ENCODE data around the gene ADM. TPM values are rescaled to one million over a fixed set of nuclear protein-coding genes. Genes with fewer than 3 reads are reported as not detected.
A peak's percentile ranks its signal among the peaks of the same experiment; 100 is the strongest.

The ADM gene
- total RNA-seq, 1 experiment from 2014 or later: 135 TPM

GRCh38 chr11:10318527-10318802, 13.6 kb downstream of the ADM start:
- no peak overlapping the region for H3K4me3 ChIP-seq
- H3K27me3 ChIP-seq: no peaks in the 10 kb centered on the region
- H3K36me3 ChIP-seq: no peaks in the 10 kb centered on the region
- DNase-seq: peak; percentile 48
- no peaks in the 10 kb centered on the region for H3K9me3 ChIP-seq

GRCh38 chr11:10319702-10320558, 15.1 kb downstream of the ADM start:
- no peaks in the 10 kb centered on the region for H3K9me3 ChIP-seq
- no peak for DNase-seq

GRCh38 chr11:10320736-10321465, 16.0 kb downstream of the ADM start:
- Histone ChIP-seq H3K4me3 (no peak overlapping the region), H3K27me3 (no peaks in the 10 kb centered on the region), H3K36me3 (no peaks in the 10 kb centered on the region), H3K9me3 (no peaks in the 10 kb centered on the region)
- DNase-seq: no peak

More at GRCh38 chr11:10319702-10320558, 15.1 kb downstream of the ADM start:
- Histone ChIP-seq H3K36me3 (no peaks in the 10 kb centered on the region), H3K4me3 (no peak overlapping the region), H3K27me3 (no peaks in the 10 kb centered on the region)

GRCh38 chr11:10322401-10322800, 17.5 kb downstream of the ADM start:
- Histone ChIP-seq H3K27me3 (no peaks in the 10 kb centered on the region), H3K4me3 (no peak overlapping the region), H3K9me3 (peaks cover under 1% of the 10 kb centered on the region; the same call in 1 of the 2 replicates), H3K36me3 (no peaks in the 10 kb centered on the region)
- DNase-seq: peak; percentile 67

GRCh38 chr11:10322830-10323792, 18.2 kb downstream of the ADM start:
- DNase-seq: peak; percentile 77
- H3K4me3 ChIP-seq: no peak overlapping the region
- peaks cover 2% of the 10 kb centered on the region; the same call in 1 of the 2 replicates for H3K9me3 ChIP-seq
- H3K36me3 ChIP-seq: no peaks in the 10 kb centered on the region
- H3K27me3 ChIP-seq: no peaks in the 10 kb centered on the region

GRCh38 chr11:10323793-10324170, 18.9 kb downstream of the ADM start:
- H3K36me3 ChIP-seq: no peaks in the 10 kb centered on the region
- no peaks in the 10 kb centered on the region for H3K27me3 ChIP-seq
- peaks cover 2% of the 10 kb centered on the region; the same call in 1 of the 2 replicates for H3K9me3 ChIP-seq
- DNase-seq: no peak
- no peak overlapping the region for H3K4me3 ChIP-seq

- no peak overlapping the region for H3K4me3 ChIP-seq
- DNase-seq: no peak
- peaks cover 2% of the 10 kb centered on the region; the same call in 1 of the 2 replicates for H3K9me3 ChIP-seq
- H3K27me3 ChIP-seq: no peaks in the 10 kb centered on the region
- H3K36me3 ChIP-seq: no peaks in the 10 kb centered on the region
Measured at GRCh38 chr11:10324474-10324873, 19.6 kb downstream of the ADM start.

- DNase-seq: peak; percentile 60
- Histone ChIP-seq H3K27me3 (no peaks in the 10 kb centered on the region), H3K36me3 (no peaks in the 10 kb centered on the region), H3K4me3 (no peak overlapping the region), H3K9me3 (peaks cover 2% of the 10 kb centered on the region; the same call in 1 of the 2 replicates)
Measured at GRCh38 chr11:10325277-10326011, 20.6 kb downstream of the ADM start.

- no peaks in the 10 kb centered on the region for H3K27me3 ChIP-seq
- peak; percentile 86 for DNase-seq
Measured at GRCh38 chr11:10326012-10326964, 21.4 kb downstream of the ADM start.

GRCh38 chr11:10327254-10327653, 22.4 kb downstream of the ADM start:
- H3K36me3 ChIP-seq: no peaks in the 10 kb centered on the region
- no peak for DNase-seq
- no peaks in the 10 kb centered on the region for H3K27me3 ChIP-seq
- no peak overlapping the region for H3K4me3 ChIP-seq
- H3K9me3 ChIP-seq: peaks cover 2% of the 10 kb centered on the region; the same call in 1 of the 2 replicates

More at GRCh38 chr11:10326012-10326964, 21.4 kb downstream of the ADM start:
- H3K36me3 ChIP-seq: no peaks in the 10 kb centered on the region
- H3K9me3 ChIP-seq: peaks cover 2% of the 10 kb centered on the region; the same call in 1 of the 2 replicates
- no peak overlapping the region for H3K4me3 ChIP-seq

- Histone ChIP-seq H3K4me3 (no peak overlapping the region), H3K9me3 (peaks cover 2% of the 10 kb centered on the region; the same call in 1 of the 2 replicates), H3K36me3 (no peaks in the 10 kb centered on the region), H3K27me3 (no peaks in the 10 kb centered on the region)
- DNase-seq: no peak
Measured at GRCh38 chr11:10328314-10329098, 23.6 kb downstream of the ADM start.

- H3K27me3 ChIP-seq: no peaks in the 10 kb centered on the region
- H3K36me3 ChIP-seq: no peaks in the 10 kb centered on the region
- peaks cover 2% of the 10 kb centered on the region; the same call in 1 of the 2 replicates for H3K9me3 ChIP-seq
- no peak overlapping the region for H3K4me3 ChIP-seq
- DNase-seq: no peak
Measured at GRCh38 chr11:10329356-10329755, 24.5 kb downstream of the ADM start.

- H3K27me3 ChIP-seq: no peaks in the 10 kb centered on the region
- H3K9me3 ChIP-seq: peaks cover 2% of the 10 kb centered on the region; the same call in 1 of the 2 replicates
- H3K36me3 ChIP-seq: no peaks in the 10 kb centered on the region
- DNase-seq: peak; percentile 86
- H3K4me3 ChIP-seq: no peak overlapping the region
Measured at GRCh38 chr11:10329935-10330334, 25.1 kb downstream of the ADM start.

GRCh38 chr11:10331548-10332289, 26.8 kb downstream of the ADM start:
- peak; percentile 33 for DNase-seq
- H3K4me3 ChIP-seq: no peak overlapping the region
- peaks cover 2% of the 10 kb centered on the region; the same call in 1 of the 2 replicates for H3K9me3 ChIP-seq
- no peaks in the 10 kb centered on the region for H3K27me3 ChIP-seq
- H3K36me3 ChIP-seq: no peaks in the 10 kb centered on the region

Data from MG63 (cell line).